Spleen (tissue), 11 donors: ENCODE results near the gene DNASE1L2. TPM values are rescaled to one million over a fixed set of nuclear protein-coding genes. Genes with fewer than 3 reads are reported as not detected.

Source experiments
- DNase-seq: peaks from one replicate; pipeline ENCODE4 v3.0.0-alpha.2; 2020
- H3K27ac ChIP-seq, 8 donors: fragments of 200-600 bp; sonication (generic) in 7 of 8; 1 replicate in 4 of 8; 2 replicates in 4 of 8; pipeline versions ENCODE4 v1.5.0 to v1.8.0; 2016 to 2021; ENCODE audit warnings: inconsistent platforms in 4 of 8, mild to moderate bottlenecking in 4 of 8, moderate library complexity in 1 of 8
- H3K27me3 ChIP-seq, 7 donors: fragments of 200-600 bp; sonication (generic) in 6 of 7; replicated peaks in 1 of 7; 1 replicate in 4 of 7; 2 replicates in 3 of 7; pipeline versions ENCODE4 v1.5.0 to v1.8.0; 2016 to 2021; ENCODE audit warnings: inconsistent platforms in 3 of 7, mild to moderate bottlenecking in 1 of 7
- H3K36me3 ChIP-seq, 6 donors: fragments of 200-600 bp; sonication (generic) in 5 of 6; 1 replicate in 4 of 6; 2 replicates in 2 of 6; pipeline versions ENCODE4 v1.5.0 to v1.8.0; 2016 to 2021; ENCODE audit warnings: inconsistent platforms in 2 of 6
- H3K4me1 ChIP-seq, 6 donors: fragments of 200-600 bp; sonication (generic) in 5 of 6; 1 replicate in 3 of 6; 2 replicates in 3 of 6; pipeline versions ENCODE4 v1.5.0 to v1.8.0; 2016 to 2021; ENCODE audit warnings: inconsistent platforms in 3 of 6
- H3K4me3 ChIP-seq, 8 donors: fragments of 200-600 bp; sonication (generic) in 7 of 8; 1 replicate in 4 of 8; 2 replicates in 4 of 8; pipeline versions ENCODE4 v1.5.0 to v1.8.0; 2016 to 2021; ENCODE audit warnings: inconsistent platforms in 4 of 8, mild to moderate bottlenecking in 4 of 8, moderate library complexity in 2 of 8
- H3K9me3 ChIP-seq, 8 donors: fragments of 200-600 bp; sonication (generic) in 7 of 8; 1 replicate in 4 of 8; 2 replicates in 4 of 8; pipeline versions ENCODE4 v1.5.0 to v1.8.0; 2016 to 2021; ENCODE audit warnings: inconsistent platforms in 4 of 8
- CTCF ChIP-seq, 11 experiments: fragments of 200-600 bp in 7 of 11; fragments of 450-650 bp in 4 of 11; sonication (generic) in 4 of 11; IDR thresholded peaks in 8 of 11; conservative IDR thresholded peaks in 3 of 11; 1 replicate in 7 of 11; 2 replicates in 4 of 11; pipeline versions ENCODE4 v1.4.0 to v1.8.0; 2016 to 2021; ENCODE audit warnings: antibody characterized with exemption in 11 of 11, inconsistent platforms in 4 of 11, mild to moderate bottlenecking in 1 of 11
- POLR2A ChIP-seq, 3 donors: fragments of 450-650 bp; IDR thresholded peaks; one replicate each; pipeline ENCODE4 v1.5.1; 2017; ENCODE audit warnings: antibody characterized with exemption in 3 of 3, mild to moderate bottlenecking in 1 of 3
- POLR2AphosphoS5 ChIP-seq, 3 donors: sonication (generic); formaldehyde crosslinking; IDR thresholded peaks; one replicate each; pipeline ENCODE4 v1.5.1; 2017; ENCODE audit warnings: antibody characterized with exemption in 3 of 3
- WGBS, 5 donors: extraction: QIAGEN DNeasy Blood & Tissue Kit in 3 of 5; methylation state at CpG; one replicate each; pipeline versions ENCODE4 v1.1.5 to v1.1.7; 2013 to 2018; 5-methylcytosine and 5-hydroxymethylcytosine counted together
- intact Hi-C: fragments of 100-400 bp; cut with DNase I; formaldehyde crosslinking; loops from one replicate; pipeline ENCODE4 v1.15.0; 2023; ENCODE audit warnings: low total_unique reads
- polyA plus RNA-seq, 3 donors: library from polyadenylated mRNA; stranded (reverse); fragments of 200-250 nt; gene quantifications; one replicate each; pipeline ENCODE4 v1.2.1, GENCODE V29; 2013
- total RNA-seq, 7 donors: library from RNA; depleted of rRNA in 3 of 7; stranded (reverse); fragments of >200 nt in 3 of 7; fragmentation: NEBNext Ultra II Directional in 4 of 7; extraction: Animal tissue kit (Norgen Biotek cat#: 25700) in 4 of 7; gene quantifications; one replicate each; pipeline versions ENCODE4 v1.1.0 to v1.2.1, GENCODE V29; 2016 to 2021
- donor health status: healthy with polysubstance abuse.
- donor health status: DM: no; HTN: no; CAD: no; lungs with moderate emphysema.
- donor health status: DM: no; HTN: no; CAD: no.
- donor health status: Bipolar disorder and iron deficiency.
- donor health status: healthy.
- donor health status: DM: no; HTN: no; CAD: no.
- donor health status: DM: yes; HTN: yes; CAD: no.

Gene DNASE1L2
- total and polyA plus RNA-seq, 10 donors, result 0.59 to 2.2 (median 1.2) TPM

GRCh38 chr16:2246301-2246885 lies 10.1 kb downstream of the DNASE1L2 start:
- WGBS, 5 donors, result 87 to 96% (median 95%) methylated on average over 10 to 18 of the region's 18 CpGs
- intact Hi-C loops, result no loop called here
- no peak for TF ChIP-seq POLR2A (IDR thresholded peaks at IDR 0.05)

GRCh38 chr16:2250652-2251295 lies 14.5 kb downstream of the DNASE1L2 start:
- no peaks in the 10 kb centered on the region for H3K27me3 ChIP-seq
- intact Hi-C loops, result no loop called here
- H3K27ac ChIP-seq, result peak overlapping the region; percentile 78 to 96 (median 90)
- 13 to 16% (median 13%) methylated on average over 18 to 35 of the region's 35 CpGs for WGBS, 5 donors
- peak overlapping the region; percentile 59 to 85 (median 68) for H3K4me3 ChIP-seq
- H3K9me3 ChIP-seq, result no peaks in the 10 kb centered on the region
- peaks cover 9 to 52% (median 29%) of the 10 kb centered on the region in 6 donors for H3K4me1 ChIP-seq
- peaks cover 0 to 52% (median 41%) of the 10 kb centered on the region in 6 donors for H3K36me3 ChIP-seq
- no peak for DNase-seq
- TF ChIP-seq POLR2AphosphoS5 (IDR thresholded peaks at IDR 0.05) (no peak), POLR2A (IDR thresholded peaks at IDR 0.05) (no peak), CTCF (IDR thresholded peaks at IDR 0.05 in 8 of 11, conservative IDR thresholded peaks at IDR 0.05 in 3 of 11) (no peak)

More at GRCh38 chr16:2246301-2246885, 10.1 kb downstream of the DNASE1L2 start:
- Histone ChIP-seq H3K4me3 (no peak overlapping the region), H3K27ac (no peak overlapping the region), H3K9me3 (no peaks in the 10 kb centered on the region), H3K36me3 (peaks cover 0 to 57% (median 44%) of the 10 kb centered on the region in 6 donors), H3K4me1 (peaks cover 9 to 38% (median 15%) of the 10 kb centered on the region in 6 donors), H3K27me3 (no peaks in the 10 kb centered on the region)
- DNase-seq, result no peak

- peak; percentile 99 for DNase-seq
- Histone ChIP-seq H3K36me3 (peaks cover 0 to 52% (median 41%) of the 10 kb centered on the region in 6 donors), H3K27ac (peak within 1 kb of the TSS; percentile 78 to 96 (median 90)), H3K4me3 (peak within 1 kb of the TSS; percentile 59 to 85 (median 68)), H3K27me3 (no peaks in the 10 kb centered on the region), H3K9me3 (no peaks in the 10 kb centered on the region), H3K4me1 (peaks cover 9 to 52% (median 29%) of the 10 kb centered on the region in 6 donors)
- intact Hi-C loops, result no loop called here
- WGBS, 5 donors, result 1 to 16% (median 3%) methylated on average over 9 to 88 of the region's 88 CpGs
- TF ChIP-seq POLR2A (IDR thresholded peaks at IDR 0.05) (peak in 2 of 3 donors; percentile 11 to 43), CTCF (IDR thresholded peaks at IDR 0.05 in 8 of 11, conservative IDR thresholded peaks at IDR 0.05 in 3 of 11) (peak; percentile 79 to 93 (median 88)), POLR2AphosphoS5 (IDR thresholded peaks at IDR 0.05) (peak; percentile 90 to 97 (median 91))
Measured at GRCh38 chr16:2251296-2252111, 15.3 kb downstream of the DNASE1L2 start, which contains the start of gene ECI1. TSS of gene ECI1 (minus strand) at chr16:2251587. CDS start at chr16:2251566, 21 bp downstream.

- H3K4me1 ChIP-seq, result peaks cover 9 to 52% (median 29%) of the 10 kb centered on the region in 6 donors
- peaks cover 3 to 59% (median 51%) of the 10 kb centered on the region in 6 donors for H3K36me3 ChIP-seq
- no peaks in the 10 kb centered on the region for H3K9me3 ChIP-seq
- peak overlapping the region in 5 of 8 donors; percentile 86 to 96 (median 93) for H3K27ac ChIP-seq
- H3K4me3 ChIP-seq, result no peak overlapping the region
- 79 to 91% (median 88%) methylated on average over 7 of the region's 7 CpGs for WGBS, 5 donors
- intact Hi-C loops, result no loop called here
- H3K27me3 ChIP-seq, result no peaks in the 10 kb centered on the region
- DNase-seq, result no peak
- no peak for TF ChIP-seq POLR2A (IDR thresholded peaks at IDR 0.05)
- TF ChIP-seq POLR2AphosphoS5 (IDR thresholded peaks at IDR 0.05), result no peak
- TF ChIP-seq CTCF (IDR thresholded peaks at IDR 0.05 in 8 of 11, conservative IDR thresholded peaks at IDR 0.05 in 3 of 11), result no peak
Measured at GRCh38 chr16:2252806-2253148, 16.5 kb downstream of the DNASE1L2 start.
